HG02870 (cell line): ENCODE measurements around the gene DDX43.
"Not testable (repeated sequence)": the region's sequence is repeated elsewhere in the genome, so short reads cannot be mapped to it uniquely, and the experiment has no call there.

Experiments used
- ATAC-seq: cut with Tn5 transposase; IDR thresholded peaks from one replicate; pipeline ENCODE4 v1.9.1; 2021; ENCODE audit warnings: mild to moderate bottlenecking, moderate library complexity; ENCODE audit not compliant: unreplicated experiment

Gene DDX43

DNA sequence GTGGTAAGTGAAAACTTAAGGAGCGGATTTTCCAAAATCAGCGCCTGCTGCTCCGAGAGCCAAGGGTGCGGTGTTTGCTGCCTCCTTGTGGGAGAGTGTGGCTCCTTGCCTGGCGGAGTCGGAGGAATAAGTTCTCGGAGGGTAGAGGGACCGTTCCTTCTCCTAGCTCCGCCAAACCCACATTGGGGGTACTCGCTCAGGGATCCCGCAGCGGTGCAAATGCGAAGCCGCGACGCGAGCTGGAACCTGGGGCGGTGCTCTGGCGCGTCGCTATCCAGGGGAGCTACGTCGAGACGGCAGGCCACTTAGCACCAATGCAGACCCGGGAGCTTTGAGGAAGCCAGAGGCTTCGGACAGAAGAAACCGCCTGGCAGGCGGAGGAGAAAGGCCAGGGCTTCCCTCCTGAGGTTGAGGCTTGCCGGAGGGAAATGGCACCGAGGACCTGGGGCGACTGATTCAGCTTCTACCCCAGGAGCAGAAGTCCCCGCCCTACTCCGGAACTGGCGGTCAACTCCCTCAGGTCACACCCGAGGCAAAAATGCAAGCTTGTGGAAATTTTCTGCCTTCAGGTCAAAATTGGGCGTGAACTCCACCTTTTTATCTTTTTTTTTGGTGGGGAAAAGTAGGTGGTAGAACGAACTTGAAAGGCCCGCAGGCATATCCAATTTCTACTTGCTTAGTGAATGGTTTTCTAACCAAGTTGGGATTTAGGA lies 5.7 kb upstream of the DDX43 start:
- peak; percentile 75 for ATAC-seq

DNA sequence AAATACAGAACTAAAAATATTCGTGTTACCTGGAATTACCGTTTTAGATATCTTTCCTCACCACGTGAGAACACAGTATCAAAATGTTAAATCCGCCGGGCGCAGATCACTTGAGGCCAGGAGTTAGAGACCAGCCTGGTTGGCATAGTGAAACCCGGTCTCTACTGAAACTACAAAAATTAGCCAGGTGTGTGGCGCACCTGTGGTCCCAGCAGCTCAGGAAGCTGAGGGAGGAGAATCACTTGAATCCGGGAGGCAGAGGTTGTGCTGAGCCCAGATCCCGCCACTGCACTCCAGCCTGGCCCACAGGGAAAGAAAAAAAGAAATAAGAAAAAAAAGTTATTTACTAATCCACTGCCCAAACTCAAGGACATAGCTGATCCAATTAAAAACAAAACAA lies 4.8 kb upstream of the DDX43 start:
- ATAC-seq = no peak

DNA sequence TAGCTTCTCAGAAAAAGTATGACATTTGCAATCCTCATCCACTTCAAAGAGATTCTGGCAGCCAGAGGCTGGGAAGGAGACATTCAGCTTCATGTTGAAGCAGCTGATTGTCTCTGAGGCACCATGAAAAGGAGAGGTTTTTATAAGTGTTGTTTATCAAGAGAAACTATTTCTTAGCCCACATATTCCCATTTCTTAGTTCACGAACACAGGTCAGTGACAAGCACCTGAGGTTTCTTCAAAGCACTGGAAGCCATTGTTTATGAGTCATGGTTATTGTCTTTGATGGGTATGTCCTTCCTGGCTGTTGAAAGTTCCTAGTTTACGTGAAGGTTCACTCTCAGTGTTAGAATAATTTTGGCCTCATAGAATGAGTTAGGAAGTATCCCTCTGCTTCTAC lies 3.0 kb upstream of the DDX43 start:
- no peak for ATAC-seq

DNA sequence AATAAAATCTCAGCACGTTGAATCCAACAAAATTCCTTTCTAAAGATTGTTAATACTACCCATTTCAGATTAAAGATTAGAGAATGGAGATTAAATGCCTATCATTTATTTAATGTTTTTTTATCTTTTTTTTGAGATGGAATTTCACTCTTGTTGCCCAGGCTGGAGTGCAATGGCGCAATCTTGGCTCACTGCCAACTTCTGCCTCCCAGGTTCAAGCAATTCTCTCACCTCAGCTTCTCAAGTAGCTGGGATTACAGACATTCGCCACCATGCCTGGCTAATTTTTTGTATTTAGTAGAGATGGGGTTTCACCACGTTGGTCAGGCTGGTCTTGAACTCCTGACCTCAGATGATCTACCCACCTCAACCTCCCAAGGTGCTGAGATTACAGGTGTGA lies 2.4 kb upstream of the DDX43 start:
- not testable (repeated sequence) for ATAC-seq

DNA sequence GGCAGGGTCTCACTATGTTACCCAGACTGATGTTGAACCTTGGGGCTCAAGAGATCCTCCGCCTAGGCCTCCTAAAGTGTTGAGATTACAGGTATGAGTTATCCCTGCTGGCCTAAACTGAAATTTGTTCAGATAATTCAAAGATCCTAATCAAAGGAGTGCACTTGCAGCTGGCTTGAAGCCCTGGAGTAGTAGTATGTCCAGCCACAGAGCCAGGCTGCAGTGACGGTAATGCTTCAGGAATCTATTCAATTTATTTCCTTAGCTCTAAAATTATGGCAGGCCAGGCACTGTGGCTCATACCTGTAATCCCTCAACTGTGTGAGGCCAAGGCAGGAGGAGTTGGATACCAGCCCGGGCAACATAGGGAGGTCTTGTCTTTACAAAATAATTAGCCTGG lies 1.4 kb upstream of the DDX43 start:
- ATAC-seq = no peak

DNA sequence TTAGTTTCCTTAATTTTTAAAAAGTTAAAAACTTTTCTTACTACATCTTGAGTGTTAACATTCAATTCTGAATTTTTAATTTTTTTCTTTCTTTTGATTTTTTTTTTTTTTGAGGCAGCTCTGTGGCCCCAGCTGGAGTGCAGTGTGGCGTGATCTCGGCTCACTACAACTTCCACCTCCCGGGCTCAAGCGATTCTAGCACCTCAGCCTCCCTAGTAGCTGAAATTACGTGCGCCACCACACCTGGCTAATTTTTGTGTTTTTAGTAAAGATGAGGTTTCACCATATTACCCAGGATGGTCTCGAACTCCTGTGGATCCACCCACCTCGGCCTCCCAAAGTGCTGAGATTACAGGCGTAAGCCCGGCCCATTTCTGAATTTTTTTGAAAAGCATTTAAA lies 1.2 kb downstream of the DDX43 start:
- no peak for ATAC-seq

DNA sequence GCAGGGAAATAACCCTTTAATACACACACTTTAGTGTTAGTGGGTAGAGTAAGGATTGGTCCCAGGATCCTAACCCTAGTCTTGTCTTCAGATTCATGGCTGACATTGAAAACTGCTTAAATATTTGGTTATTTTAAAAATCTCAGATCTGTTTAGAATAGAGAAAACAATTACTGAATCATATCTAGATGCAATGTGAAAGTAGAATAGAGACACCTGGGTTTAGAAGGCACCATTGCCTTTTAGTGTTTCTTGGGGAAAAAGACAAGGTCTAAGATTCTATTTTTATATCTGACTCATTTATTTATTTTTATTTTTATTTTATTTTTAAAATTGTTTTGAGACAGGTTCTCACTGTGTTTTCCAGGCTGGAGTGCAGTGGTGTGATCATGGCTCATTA lies 6.0 kb downstream of the DDX43 start:
- ATAC-seq = peak; percentile 74

DNA sequence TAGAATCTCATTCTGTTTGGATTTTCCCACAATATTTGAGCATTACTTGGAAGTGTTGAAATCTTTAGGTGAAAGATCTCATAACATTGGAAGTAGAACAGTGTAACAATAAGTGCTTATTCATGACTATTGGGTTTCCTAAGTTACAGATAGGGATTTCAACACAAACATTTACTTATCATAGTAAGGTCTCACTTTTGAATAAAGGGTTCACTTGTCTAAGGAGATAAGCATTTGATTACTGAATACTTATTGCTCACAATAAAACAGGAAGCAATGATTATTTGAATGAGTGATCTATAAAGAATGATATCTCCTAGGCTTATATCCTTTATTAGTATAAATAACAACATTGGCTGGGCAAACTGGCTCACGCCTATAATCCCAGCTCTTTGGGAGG lies 14.8 kb downstream of the DDX43 start:
- no peak for ATAC-seq

DNA sequence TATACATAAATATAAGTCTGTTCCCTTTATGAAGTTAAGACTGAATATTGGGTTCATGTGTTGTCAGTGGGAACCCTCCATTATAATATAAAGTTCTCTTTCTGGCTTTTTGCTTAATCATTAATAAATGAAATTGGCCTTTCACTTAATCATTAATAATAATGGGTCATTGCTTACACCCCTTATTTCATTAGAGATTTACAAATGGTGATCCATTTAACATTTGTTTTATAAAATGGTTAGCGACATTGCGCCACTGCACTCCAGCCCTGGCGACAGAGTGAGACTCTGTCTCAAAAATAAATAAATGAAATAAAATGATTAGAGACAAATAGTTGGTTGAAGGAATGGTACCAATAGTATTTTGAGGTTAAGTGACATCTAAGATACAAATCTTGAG lies 18.5 kb downstream of the DDX43 start:
- ATAC-seq = no peak

DNA sequence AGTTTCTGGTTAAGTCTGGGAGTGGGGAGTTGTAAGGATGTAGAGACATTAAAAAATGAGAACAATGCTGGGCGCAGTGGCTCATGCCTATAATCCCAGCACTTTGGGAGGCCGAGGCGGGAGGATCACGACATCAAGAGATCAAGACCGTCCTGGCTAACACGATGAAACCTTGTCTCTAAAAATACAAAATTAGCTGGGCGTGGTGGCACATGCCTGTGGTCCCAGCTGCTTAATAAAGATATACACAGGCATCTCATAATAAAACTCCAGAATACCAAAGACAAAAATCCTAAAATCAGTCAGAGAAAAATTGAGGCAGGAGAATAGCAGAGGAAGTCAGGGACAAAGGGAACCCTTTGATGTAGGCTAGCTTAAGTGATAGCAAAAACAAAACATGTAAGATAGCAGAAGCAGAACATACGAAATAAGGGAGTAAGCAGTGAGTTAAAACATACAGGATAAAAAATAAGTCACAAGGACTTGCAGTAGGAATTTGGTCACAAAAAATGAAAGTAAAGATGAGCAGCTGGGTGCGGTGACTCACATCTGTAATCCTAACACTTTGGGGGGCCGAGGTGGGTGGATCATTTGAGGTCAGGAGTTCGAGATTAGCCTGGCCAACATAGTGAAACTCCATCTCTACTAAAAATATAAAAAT lies 23.6 kb downstream of the DDX43 start:
- ATAC-seq = no peak

DNA sequence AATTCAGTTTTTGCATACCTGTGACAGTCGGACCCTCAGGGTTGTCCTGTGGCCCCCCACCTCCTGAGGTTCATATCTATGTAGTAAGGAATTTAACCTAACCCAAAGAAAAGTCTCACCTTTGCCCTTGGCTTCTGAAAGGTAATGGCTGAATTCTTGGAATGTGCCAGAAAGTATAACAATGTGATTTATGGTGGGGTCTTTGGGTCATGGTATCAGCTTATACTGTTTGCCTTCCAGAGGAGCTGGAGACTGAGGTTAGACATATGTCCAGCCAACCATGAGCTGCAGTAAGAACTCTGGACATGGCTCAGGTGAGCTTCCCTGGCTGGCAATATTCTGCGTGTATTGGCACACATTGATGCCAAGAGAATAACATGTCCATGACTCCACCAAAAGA lies 26.9 kb downstream of the DDX43 start:
- no peak for ATAC-seq

DNA sequence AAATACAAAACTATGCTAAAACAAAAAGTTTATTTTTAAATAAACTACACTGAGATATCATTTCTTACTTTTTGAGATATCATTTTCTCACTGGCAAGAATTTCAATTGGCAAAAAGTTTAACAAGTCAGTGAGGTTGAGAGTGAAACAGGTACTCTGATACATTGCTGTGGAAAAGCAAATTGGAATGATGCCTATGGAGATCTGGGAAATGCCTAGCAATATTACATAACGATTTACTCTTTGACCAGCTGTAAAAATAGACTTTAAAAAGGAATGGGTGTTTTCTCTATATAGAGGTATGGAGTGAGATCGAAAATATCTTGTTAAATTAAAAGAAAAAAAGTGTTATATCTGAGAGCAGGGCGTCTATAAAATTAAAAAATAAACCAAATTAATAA lies 40.6 kb downstream of the DDX43 start:
- ATAC-seq = no peak

DNA sequence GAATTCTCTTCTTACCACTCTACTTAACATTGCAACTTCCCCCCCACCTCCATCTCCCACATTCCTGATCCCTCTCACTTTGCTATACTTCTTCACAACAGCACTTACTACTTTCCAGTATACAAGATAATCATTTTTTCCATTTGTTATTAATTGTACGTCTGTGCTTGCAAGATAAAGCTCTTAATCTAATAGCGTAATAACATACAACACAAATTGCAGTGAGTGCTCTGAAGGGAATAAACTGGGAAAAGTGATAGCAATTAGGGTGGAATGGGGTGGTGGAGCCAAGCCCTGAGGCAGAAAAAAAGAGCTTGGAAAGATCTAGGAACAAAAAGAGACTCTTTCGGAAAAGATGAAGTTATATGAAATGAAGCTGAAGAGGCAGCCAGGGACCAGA lies 48.9 kb downstream of the DDX43 start:
- no peak for ATAC-seq

DNA sequence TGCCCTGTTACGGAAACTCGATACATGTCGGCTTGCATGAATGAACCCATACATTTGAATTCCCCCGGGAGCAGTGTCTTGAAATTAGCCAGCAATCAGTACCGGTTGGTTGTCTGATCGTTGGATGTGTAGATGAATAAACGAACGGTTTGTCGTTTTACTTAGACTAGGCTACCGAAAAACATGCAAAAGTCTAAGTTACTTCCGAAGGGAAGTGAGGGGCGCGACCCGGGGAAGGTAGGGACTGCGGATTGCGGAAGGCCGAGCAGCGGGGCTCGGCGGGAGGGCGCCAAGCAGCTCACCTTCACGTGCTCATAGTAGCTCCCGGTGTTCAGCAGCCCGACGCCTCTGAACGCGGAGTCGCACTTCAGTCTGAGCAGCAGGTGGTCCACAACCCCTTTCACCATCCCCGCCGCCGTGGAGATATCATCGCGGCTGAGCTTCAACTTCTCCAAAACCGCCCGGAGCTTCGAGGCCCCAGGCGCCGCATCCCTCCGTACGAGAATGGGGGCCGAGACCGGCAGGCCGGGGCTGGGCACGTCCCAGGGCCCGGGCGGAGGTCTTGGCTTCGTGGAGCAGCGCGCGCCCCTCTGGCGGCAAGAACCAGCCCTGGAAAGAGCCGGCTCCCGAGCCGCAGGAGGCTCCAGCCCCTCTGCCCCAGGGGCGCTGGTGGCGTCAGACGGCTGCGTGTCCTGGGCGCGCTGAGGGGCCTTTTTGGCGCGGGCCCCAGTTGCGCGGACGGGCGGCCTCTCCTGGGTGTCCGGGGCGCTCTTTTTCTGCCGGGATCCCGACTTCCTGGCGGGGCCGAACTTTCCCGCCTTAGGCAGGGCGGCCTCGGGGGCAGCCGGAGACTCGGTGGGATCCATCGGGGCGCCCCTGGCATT lies 56.8 kb downstream of the DDX43 start:
- peak; percentile 48 for ATAC-seq

DNA sequence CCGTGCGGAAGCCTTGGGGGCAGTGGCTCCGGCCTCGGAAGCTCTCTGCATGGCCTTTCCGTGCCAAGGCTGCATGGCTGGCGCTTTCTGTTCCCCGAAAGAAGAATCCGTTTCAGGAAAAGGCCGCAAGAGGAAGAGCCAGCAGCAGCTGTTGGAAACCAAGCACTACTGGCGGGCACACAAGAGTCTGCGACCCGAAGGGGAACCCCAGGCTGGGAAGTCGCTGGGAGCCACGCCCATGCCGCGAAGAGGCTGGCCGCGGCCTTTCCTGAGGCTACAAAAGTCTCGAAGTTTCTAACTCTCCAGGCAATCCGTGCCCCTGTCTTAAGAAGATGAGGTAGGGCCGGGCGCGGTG lies 57.5 kb downstream of the DDX43 start, which contains the start of gene CGAS:
Gene CGAS, minus strand, starts transcription at position 191 of the 355 bp plus-strand sequence. Its CDS starts 116 bp downstream, at position 75.
- ATAC-seq = peak; percentile 71

DNA sequence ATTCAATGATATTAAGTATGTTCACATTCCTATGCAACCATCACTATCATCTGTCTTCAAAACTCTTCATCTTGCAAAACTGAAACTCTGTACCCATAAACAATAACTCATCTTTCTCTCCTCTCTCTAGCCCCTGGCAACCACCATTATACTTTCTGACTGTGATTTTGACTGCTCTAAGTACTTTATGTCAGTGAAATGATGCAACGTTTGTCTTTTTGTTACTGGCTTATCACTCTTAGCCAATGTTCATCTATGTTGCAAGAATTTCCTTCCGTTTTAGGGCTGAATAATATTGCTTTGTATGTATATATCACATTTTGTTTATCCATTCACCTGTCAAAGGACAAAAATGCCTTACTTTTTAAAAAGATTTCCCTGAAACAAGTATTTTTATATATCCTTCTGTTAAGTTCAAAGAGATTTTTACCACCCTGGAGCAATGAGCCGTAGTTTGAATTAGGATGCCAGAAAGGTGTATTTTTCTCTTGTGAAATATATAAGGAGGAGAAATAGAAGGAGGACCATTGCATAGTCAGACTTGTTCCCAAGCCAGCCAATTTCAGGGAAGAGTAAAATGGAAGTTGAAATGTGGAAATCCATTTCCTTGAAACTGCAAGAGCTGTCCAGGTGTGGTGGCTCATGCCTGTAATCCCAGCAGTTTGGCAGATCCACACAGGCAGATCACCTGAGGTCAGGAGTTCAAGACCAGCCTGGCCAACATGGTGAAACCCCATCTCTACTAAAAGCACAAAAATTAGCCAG lies 61.4 kb downstream of the DDX43 start:
- no peak for ATAC-seq

DNA sequence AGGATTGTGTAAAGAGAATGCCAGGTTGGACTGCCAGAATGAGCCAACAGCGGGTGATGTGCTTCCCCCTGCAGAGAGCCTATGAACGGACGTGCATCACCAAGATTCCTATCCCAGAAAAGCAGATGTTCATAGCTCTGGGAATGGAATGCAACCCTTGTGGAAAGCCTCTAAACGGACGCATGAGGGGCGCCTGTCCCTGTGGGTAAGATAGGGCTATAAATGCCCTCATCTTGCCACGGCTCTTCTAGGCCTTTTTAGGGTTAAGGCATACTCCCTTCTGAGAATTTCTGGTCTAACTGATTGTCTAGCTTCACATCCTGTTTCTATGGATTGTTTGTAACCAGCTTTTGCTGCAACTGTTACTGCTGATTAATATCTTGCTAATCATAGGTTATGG lies 64.8 kb downstream of the DDX43 start:
- not testable (repeated sequence) for ATAC-seq

DNA sequence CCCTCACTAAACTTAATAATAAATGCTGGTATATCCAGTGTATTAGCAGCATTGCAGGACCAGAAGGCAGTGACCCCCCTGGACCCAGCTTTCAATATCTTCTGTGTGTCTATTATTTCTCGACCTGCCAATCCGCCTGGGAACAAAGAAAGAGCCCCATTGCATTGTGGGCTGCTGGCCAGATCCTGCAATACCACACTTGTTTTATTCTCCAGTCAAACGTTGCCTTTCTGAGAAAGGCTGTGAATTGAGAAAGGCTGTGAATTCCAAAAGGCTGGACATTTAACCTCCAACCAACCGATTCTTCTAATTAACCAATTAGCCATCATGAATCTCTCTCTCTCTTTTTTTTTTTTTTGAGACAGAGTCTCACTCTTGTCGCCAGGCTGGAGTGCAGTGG lies 65.4 kb downstream of the DDX43 start:
- no peak for ATAC-seq

DNA sequence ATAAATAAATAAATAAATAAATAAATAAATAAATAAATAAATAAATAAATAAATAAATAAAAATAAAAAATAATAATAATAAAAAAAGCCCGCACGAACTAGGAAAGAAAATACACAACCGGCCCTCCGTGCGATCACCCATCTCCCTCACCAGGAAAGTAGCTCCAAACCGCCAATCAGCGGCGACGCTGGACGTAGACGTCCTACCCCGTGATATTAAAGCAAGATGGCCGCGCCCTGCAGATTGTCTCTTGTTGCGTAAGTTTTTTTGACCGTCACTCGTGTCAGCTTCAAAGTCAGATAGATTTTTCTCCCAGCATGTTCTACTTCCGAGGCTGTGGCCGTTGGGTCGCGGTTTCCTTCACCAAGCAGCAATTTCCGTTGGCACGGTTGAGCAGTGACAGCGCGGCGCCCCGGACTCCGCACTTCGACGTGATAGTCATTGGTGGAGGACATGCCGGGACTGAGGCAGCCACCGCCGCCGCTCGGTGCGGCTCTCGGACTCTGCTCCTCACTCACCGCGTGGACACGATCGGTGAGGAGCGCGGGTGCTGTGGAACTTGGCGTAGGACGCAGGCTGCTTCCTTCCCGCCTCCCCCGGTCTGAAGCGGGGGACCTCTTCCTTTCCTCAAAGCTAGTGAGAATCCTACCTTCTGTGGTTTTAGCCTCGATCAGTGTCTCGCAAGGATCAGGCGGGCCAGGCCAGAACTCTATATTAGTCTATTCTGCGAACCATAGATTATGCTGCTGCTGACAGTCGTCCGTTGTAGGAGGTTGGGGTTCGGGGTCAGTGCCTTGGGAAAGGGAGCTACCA lies 67.1 kb downstream of the DDX43 start, which contains the start of gene MTO1:
Gene MTO1, plus strand, starts transcription at position 201 of the 814 bp plus-strand sequence. Its CDS starts 118 bp downstream, at position 319.
- peak; percentile 91 for ATAC-seq
